Esophagus muscularis mucosa (tissue), 4 donors: ENCODE measurements around the gene HERC2. TPM values are rescaled to one million over a fixed set of nuclear protein-coding genes. Genes with fewer than 3 reads are reported as not detected.

Source experiments
- DNase-seq: peaks from one replicate; pipeline ENCODE4 v3.0.0-alpha.2; 2017; ENCODE audit errors: extremely low spot score
- H3K27ac ChIP-seq, 4 donors: fragments of 200-600 bp; sonication (generic); replicated peaks in 1 of 4; 1 replicate in 3 of 4; 2 replicates in 1 of 4; pipeline ENCODE4 v1.5.1; 2016 to 2019; ENCODE audit warnings: mild to moderate bottlenecking in 1 of 4
- H3K27me3 ChIP-seq, 4 donors: fragments of 200-600 bp; sonication (generic); one replicate each; pipeline versions ENCODE4 v1.5.1 to v1.6.0; 2016 to 2019
- H3K36me3 ChIP-seq, 4 donors: fragments of 200-600 bp; sonication (generic); one replicate each; pipeline ENCODE4 v1.5.1; 2016 to 2019
- H3K4me1 ChIP-seq, 4 donors: fragments of 200-600 bp; sonication (generic); one replicate each; pipeline ENCODE4 v1.5.1; 2016 to 2019
- H3K4me3 ChIP-seq, 4 donors: fragments of 200-600 bp; sonication (generic); 1 replicate in 2 of 4; 2 replicates in 2 of 4; pipeline ENCODE4 v1.5.1; 2016 to 2019; ENCODE audit warnings: mild to moderate bottlenecking in 4 of 4, moderate library complexity in 1 of 4
- H3K9me3 ChIP-seq, 4 donors: fragments of 200-600 bp; sonication (generic); 1 replicate in 3 of 4; 2 replicates in 1 of 4; pipeline ENCODE4 v1.5.1; 2016 to 2019
- CTCF ChIP-seq, 3 experiments: fragments of 200-600 bp in 2 of 3; fragments of 450-650 bp in 1 of 3; sonication (generic) in 2 of 3; IDR thresholded peaks; one replicate each; pipeline ENCODE4 v1.5.1; 2017 to 2019; ENCODE audit warnings: antibody characterized with exemption in 3 of 3, mild to moderate bottlenecking in 2 of 3, moderate library complexity in 1 of 3
- EP300 ChIP-seq: sonication (generic); formaldehyde crosslinking; IDR thresholded peaks from one replicate; pipeline ENCODE4 v1.6.1; 2017; ENCODE audit warnings: antibody characterized with exemption
- POLR2A ChIP-seq: fragments of 450-650 bp; IDR thresholded peaks from one replicate; pipeline ENCODE4 v1.6.1; 2017; ENCODE audit warnings: antibody characterized with exemption, moderate library complexity, mild to moderate bottlenecking, low read depth
- POLR2AphosphoS5 ChIP-seq, 2 donors: sonication (generic); formaldehyde crosslinking; IDR thresholded peaks; one replicate each; pipeline ENCODE4 v1.6.1; 2017; ENCODE audit warnings: antibody characterized with exemption in 2 of 2
- WGBS: methylation state at CpG from one replicate; pipeline ENCODE4 v1.1.5; 2018; 5-methylcytosine and 5-hydroxymethylcytosine counted together
- intact Hi-C: fragments of 100-400 bp; cut with DNase I; formaldehyde crosslinking; loops from one replicate; pipeline ENCODE4 v1.15.1; 2023
- total RNA-seq, 4 donors: library from RNA; depleted of rRNA; stranded (reverse); fragments of >200 nt; gene quantifications; one replicate each; pipeline versions ENCODE4 v1.1.0 to v1.2.1, GENCODE V29; 2016

HERC2 gene
- total RNA-seq, 4 donors from 2014 or later, result 57.0 to 96.3 (median 66.0) TPM

GRCh38 chr15:28191832-28192231 is 130.1 kb downstream of the HERC2 start:
- TF ChIP-seq EP300 (no peak), POLR2AphosphoS5 (IDR thresholded peaks at IDR 0.05) (peak in 1 of 2 donors; percentile 20), CTCF (IDR thresholded peaks at IDR 0.05) (peak; percentile 33 to 55 (median 39))
- H3K4me3 ChIP-seq, result no peak overlapping the region
- H3K27ac ChIP-seq, result no peak overlapping the region
- DNase-seq, result no peak
- H3K36me3 ChIP-seq, result peaks cover 38 to 68% (median 61%) of the 10 kb centered on the region in 4 donors
- WGBS, result 59% methylated on average over 15 of the region's 15 CpGs
- intact Hi-C loops, result no loop called here
- peaks cover 0 to 12% (median 7%) of the 10 kb centered on the region in 4 donors for H3K4me1 ChIP-seq
- no peaks in the 10 kb centered on the region for H3K9me3 ChIP-seq
- no peaks in the 10 kb centered on the region for H3K27me3 ChIP-seq

- Histone ChIP-seq H3K4me1 (peaks cover 0 to 12% (median 7%) of the 10 kb centered on the region in 4 donors), H3K27ac (no peak overlapping the region), H3K36me3 (peaks cover 43 to 77% (median 61%) of the 10 kb centered on the region in 4 donors), H3K9me3 (no peaks in the 10 kb centered on the region), H3K27me3 (no peaks in the 10 kb centered on the region), H3K4me3 (no peak overlapping the region)
- DNase-seq, result no peak
- intact Hi-C loops, result no loop called here
- WGBS, result 89% methylated on average over 7 of the region's 7 CpGs
- TF ChIP-seq CTCF (IDR thresholded peaks at IDR 0.05) (no peak), POLR2AphosphoS5 (IDR thresholded peaks at IDR 0.05) (no peak), POLR2A (no peak), EP300 (no peak)
Measured at GRCh38 chr15:28190391-28191174, 131.4 kb downstream of the HERC2 start.

GRCh38 chr15:28185148-28185895 is 136.7 kb downstream of the HERC2 start:
- WGBS, result 87% methylated on average over 9 of the region's 9 CpGs
- peaks cover 27 to 95% (median 62%) of the 10 kb centered on the region in 4 donors for H3K36me3 ChIP-seq
- no peaks in the 10 kb centered on the region for H3K9me3 ChIP-seq
- intact Hi-C loops, result no loop called here
- no peak overlapping the region for H3K27ac ChIP-seq
- no peaks in the 10 kb centered on the region for H3K4me1 ChIP-seq
- no peaks in the 10 kb centered on the region for H3K27me3 ChIP-seq
- TF ChIP-seq EP300, result no peak
- TF ChIP-seq CTCF (IDR thresholded peaks at IDR 0.05), result no peak
- peak in 1 of 2 donors; percentile 10 for TF ChIP-seq POLR2AphosphoS5 (IDR thresholded peaks at IDR 0.05)
- no peak overlapping the region for H3K4me3 ChIP-seq
- no peak for DNase-seq

GRCh38 chr15:28184166-28184565 is 137.8 kb downstream of the HERC2 start:
- H3K27ac ChIP-seq, result no peak overlapping the region
- no peak overlapping the region for H3K4me3 ChIP-seq
- peaks cover 31 to 94% (median 59%) of the 10 kb centered on the region in 4 donors for H3K36me3 ChIP-seq
- H3K27me3 ChIP-seq, result no peaks in the 10 kb centered on the region
- intact Hi-C loops, result no loop called here
- H3K9me3 ChIP-seq, result no peaks in the 10 kb centered on the region
- no peak for DNase-seq
- WGBS, result 77% methylated on average over 2 of the region's 2 CpGs
- H3K4me1 ChIP-seq, result no peaks in the 10 kb centered on the region
- TF ChIP-seq EP300, result no peak
- no peak for TF ChIP-seq POLR2AphosphoS5 (IDR thresholded peaks at IDR 0.05)
- TF ChIP-seq POLR2A, result no peak
- TF ChIP-seq CTCF (IDR thresholded peaks at IDR 0.05), result no peak
